Measurements from ENCODE around the gene VSX2. TPM values are rescaled to one million over a fixed set of nuclear protein-coding genes. Genes with fewer than 3 reads are reported as not detected.
"Not testable (repeated sequence)": the region's sequence is repeated elsewhere in the genome, so short reads cannot be mapped to it uniquely, and the experiment has no call there.

Gene VSX2
- polyA plus RNA-seq, 1 donor from 2014 or later = not detected

DNA sequence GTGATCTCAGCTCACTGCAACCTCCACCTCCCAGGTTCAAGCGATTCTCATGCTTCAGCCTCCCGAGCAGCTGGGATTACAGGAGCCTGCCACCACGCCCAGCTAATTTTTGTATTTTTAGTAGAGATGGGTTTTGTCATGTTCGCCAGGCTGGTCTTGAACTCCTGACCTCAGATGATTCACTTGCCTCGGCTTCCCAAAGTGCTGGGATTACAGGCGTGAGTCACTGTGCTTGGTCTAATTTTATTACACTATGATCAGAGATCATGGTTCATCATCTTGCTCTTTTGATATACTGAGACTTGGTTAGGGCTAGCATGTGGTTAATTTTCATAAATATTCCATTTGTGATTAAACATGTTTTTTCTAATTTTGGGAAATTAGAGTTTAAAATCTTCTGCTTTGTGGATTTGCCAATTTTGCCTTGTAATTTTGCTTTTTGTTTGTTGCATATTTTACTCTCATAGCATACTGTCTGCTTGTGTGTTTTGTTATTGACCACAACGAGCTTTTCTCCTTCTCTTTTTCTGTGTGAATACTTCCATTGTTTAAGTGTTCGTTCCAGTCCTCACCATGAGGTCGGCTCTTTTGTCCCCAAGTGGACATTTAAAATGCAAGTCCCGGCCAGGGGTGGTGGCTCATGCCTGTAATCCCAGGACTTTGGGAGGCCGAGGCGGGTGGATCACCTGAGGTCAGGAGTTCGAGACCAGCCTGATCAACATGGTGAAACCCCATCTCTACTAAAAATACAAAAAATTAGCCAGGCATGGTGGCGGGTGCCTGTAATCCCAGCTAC lies 31.3 kb downstream of the VSX2 start:
- H3K27me3 ChIP-seq (ENCODE audit: insufficient read depth, low read depth, low read length); H3K36me3 ChIP-seq (ENCODE audit: insufficient read depth, low read length); H2AFZ ChIP-seq (ENCODE audit: low read depth, low read length); H3K4me3 ChIP-seq (ENCODE audit: low read length); H3K4me2 ChIP-seq (ENCODE audit: low read length); H3K9me2 ChIP-seq (ENCODE audit: insufficient read depth, low read length); H4K20me1 ChIP-seq (ENCODE audit: insufficient read depth); H3K27ac ChIP-seq (ENCODE audit: low read length); H3K9me3 ChIP-seq (ENCODE audit: low read length); H3K79me2 ChIP-seq (replicated peaks; ENCODE audit: insufficient read depth, low read length); H3K9ac ChIP-seq (ENCODE audit: low read length); H3F3A ChIP-seq (ENCODE audit: insufficient read depth, low read length, poor library complexity, severe bottlenecking): not testable (repeated sequence)

DNA sequence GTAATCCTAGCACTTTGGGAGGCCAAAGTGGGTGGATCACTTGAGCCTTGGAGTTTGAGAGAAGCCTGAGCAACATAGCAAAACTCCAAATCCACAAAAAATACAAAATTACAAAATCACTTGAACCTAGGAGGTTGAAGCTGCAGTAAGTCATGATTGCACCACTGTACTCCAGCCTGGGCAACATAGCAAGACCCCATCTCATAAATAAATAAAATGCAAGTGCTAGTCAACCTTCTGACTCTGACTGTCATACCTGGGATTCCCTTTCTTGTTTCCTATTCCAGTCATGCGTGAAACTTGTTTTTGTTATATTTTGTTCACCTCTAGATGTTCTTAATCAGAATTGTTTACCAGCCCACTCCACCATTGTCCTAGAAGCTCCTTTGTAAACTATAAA lies 32.1 kb downstream of the VSX2 start:
- no peak overlapping the region for H3K9ac ChIP-seq (ENCODE audit: low read length)
- H2AFZ ChIP-seq (ENCODE audit: low read depth, low read length) = no peak overlapping the region
- H3K79me2 ChIP-seq (replicated peaks; ENCODE audit: insufficient read depth, low read length) = no peaks in the 10 kb centered on the region
- no peak overlapping the region for H3K4me2 ChIP-seq (ENCODE audit: low read length)
- no peak overlapping the region for H3K27ac ChIP-seq (ENCODE audit: low read length)
- no peaks in the 10 kb centered on the region for H3K36me3 ChIP-seq (ENCODE audit: insufficient read depth, low read length)
- H3K9me2 ChIP-seq (ENCODE audit: insufficient read depth, low read length) = no peaks in the 10 kb centered on the region
- no peaks in the 10 kb centered on the region for H3K9me3 ChIP-seq (ENCODE audit: low read length)
- H4K20me1 ChIP-seq (ENCODE audit: insufficient read depth) = no peaks in the 10 kb centered on the region
- H3F3A ChIP-seq (ENCODE audit: insufficient read depth, low read length, poor library complexity, severe bottlenecking) = no peaks in the 10 kb centered on the region
- H3K27me3 ChIP-seq (ENCODE audit: insufficient read depth, low read depth, low read length) = no peaks in the 10 kb centered on the region
- TF ChIP-seq, protein P1, sequence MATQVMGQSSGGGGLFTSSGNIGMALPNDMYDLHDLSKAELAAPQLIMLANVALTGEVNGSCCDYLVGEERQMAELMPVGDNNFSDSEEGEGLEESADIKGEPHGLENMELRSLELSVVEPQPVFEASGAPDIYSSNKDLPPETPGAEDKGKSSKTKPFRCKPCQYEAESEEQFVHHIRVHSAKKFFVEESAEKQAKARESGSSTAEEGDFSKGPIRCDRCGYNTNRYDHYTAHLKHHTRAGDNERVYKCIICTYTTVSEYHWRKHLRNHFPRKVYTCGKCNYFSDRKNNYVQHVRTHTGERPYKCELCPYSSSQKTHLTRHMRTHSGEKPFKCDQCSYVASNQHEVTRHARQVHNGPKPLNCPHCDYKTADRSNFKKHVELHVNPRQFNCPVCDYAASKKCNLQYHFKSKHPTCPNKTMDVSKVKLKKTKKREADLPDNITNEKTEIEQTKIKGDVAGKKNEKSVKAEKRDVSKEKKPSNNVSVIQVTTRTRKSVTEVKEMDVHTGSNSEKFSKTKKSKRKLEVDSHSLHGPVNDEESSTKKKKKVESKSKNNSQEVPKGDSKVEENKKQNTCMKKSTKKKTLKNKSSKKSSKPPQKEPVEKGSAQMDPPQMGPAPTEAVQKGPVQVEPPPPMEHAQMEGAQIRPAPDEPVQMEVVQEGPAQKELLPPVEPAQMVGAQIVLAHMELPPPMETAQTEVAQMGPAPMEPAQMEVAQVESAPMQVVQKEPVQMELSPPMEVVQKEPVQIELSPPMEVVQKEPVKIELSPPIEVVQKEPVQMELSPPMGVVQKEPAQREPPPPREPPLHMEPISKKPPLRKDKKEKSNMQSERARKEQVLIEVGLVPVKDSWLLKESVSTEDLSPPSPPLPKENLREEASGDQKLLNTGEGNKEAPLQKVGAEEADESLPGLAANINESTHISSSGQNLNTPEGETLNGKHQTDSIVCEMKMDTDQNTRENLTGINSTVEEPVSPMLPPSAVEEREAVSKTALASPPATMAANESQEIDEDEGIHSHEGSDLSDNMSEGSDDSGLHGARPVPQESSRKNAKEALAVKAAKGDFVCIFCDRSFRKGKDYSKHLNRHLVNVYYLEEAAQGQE (IDR thresholded peaks at IDR 0.05; ENCODE audit: borderline replicate concordance) = no peak
- no peak for TF ChIP-seq EZH2 (IDR thresholded peaks at IDR 0.05; ENCODE audit: borderline replicate concordance, insufficient read depth, low read length, poor library complexity, severe bottlenecking)
- TF ChIP-seq TAF1 (IDR thresholded peaks at IDR 0.05; ENCODE audit: low read depth) = no peak
- TF ChIP-seq EP300 (conservative IDR thresholded peaks at IDR 0.05; ENCODE audit: poor library complexity, severe bottlenecking) = no peak
- no peak for TF ChIP-seq POLR2AphosphoS5 (IDR thresholded peaks at IDR 0.05)
- no peak for TF ChIP-seq SMC3 (conservative IDR thresholded peaks at IDR 0.05; ENCODE audit: poor library complexity)
- TF ChIP-seq, protein P2, sequence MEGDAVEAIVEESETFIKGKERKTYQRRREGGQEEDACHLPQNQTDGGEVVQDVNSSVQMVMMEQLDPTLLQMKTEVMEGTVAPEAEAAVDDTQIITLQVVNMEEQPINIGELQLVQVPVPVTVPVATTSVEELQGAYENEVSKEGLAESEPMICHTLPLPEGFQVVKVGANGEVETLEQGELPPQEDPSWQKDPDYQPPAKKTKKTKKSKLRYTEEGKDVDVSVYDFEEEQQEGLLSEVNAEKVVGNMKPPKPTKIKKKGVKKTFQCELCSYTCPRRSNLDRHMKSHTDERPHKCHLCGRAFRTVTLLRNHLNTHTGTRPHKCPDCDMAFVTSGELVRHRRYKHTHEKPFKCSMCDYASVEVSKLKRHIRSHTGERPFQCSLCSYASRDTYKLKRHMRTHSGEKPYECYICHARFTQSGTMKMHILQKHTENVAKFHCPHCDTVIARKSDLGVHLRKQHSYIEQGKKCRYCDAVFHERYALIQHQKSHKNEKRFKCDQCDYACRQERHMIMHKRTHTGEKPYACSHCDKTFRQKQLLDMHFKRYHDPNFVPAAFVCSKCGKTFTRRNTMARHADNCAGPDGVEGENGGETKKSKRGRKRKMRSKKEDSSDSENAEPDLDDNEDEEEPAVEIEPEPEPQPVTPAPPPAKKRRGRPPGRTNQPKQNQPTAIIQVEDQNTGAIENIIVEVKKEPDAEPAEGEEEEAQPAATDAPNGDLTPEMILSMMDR (IDR thresholded peaks at IDR 0.05; ENCODE audit: poor library complexity, severe bottlenecking) = no peak
- TF ChIP-seq MXI1 (conservative IDR thresholded peaks at IDR 0.05; ENCODE audit: poor library complexity, severe bottlenecking) = no peak
- TF ChIP-seq RAD21 (conservative IDR thresholded peaks at IDR 0.05) = no peak
- H3K4me3 ChIP-seq (ENCODE audit: low read length) = no peak overlapping the region

Data from neural cell (in vitro differentiated cells).